T-cell (primary cell): ENCODE data around the gene MTA3. TPM values are rescaled to one million over a fixed set of nuclear protein-coding genes. Genes with fewer than 3 reads are reported as not detected.
"Not testable (repeated sequence)": the region's sequence is repeated elsewhere in the genome, so short reads cannot be mapped to it uniquely, and the experiment has no call there.

Source experiments
- ATAC-seq, 4 experiments: fragments of 200-7000 bp in 3 of 4; fragments of 150-1000 bp in 1 of 4; cut with Tn5 transposase; replicated peaks in 1 of 4; 1 replicate in 3 of 4; 2 replicates in 1 of 4; pipeline ENCODE4 v1.10.0; 2021; ENCODE audit warnings: moderate library complexity in 3 of 4, mild to moderate bottlenecking in 2 of 4, moderate number of reproducible peaks in 1 of 4
- CTCF ChIA-PET, 2 donors: fragments of 300-600 bp; sonication (Branson Sonifier 250); formaldehyde crosslinking; loops; one replicate each; lab custom pipeline; 2022; ENCODE audit warnings: antibody characterized with exemption in 2 of 2; lab: Charles Lee
- POLR2A ChIA-PET, 2 donors: fragments of 300-600 bp; sonication (Branson Sonifier 250); formaldehyde crosslinking; loops; one replicate each; lab custom pipeline; 2022; ENCODE audit warnings: antibody characterized with exemption in 2 of 2; lab: Charles Lee
- DNase-seq, 35 experiments: peaks; one replicate each; pipeline versions ENCODE4 v3.0.0 to v3.0.0-alpha.2; 2013 to 2023
- H3K27ac ChIP-seq: one replicate; pipeline ENCODE4 v1.5.1; 2013; ENCODE audit warnings: low read length
- H3K27me3 ChIP-seq, 2 experiments: replicated peaks in 1 of 2; 1 replicate in 1 of 2; 2 replicates in 1 of 2; pipeline versions ENCODE4 v1.6.1 to v1.7.0; 2013; ENCODE audit warnings: low read length in 1 of 2, mixed read lengths in 1 of 2; ENCODE audit not compliant: control insufficient read depth in 2 of 2, insufficient read depth in 2 of 2; ENCODE audit errors: extremely low read depth in 1 of 2
- H3K36me3 ChIP-seq, 2 donors: 1 replicate in 1 of 2; 2 replicates in 1 of 2; pipeline versions ENCODE4 v1.6.1 to v1.7.0; 2013; ENCODE audit warnings: low read length in 1 of 2; ENCODE audit not compliant: control insufficient read depth in 2 of 2, insufficient read depth in 1 of 2; ENCODE audit errors: extremely low read depth in 1 of 2
- H3K4me1 ChIP-seq, 2 experiments: 1 replicate in 1 of 2; 2 replicates in 1 of 2; pipeline versions ENCODE4 v1.6.1 to v1.7.0; 2013; ENCODE audit warnings: low read length in 2 of 2, mixed read lengths in 1 of 2; ENCODE audit not compliant: insufficient read depth in 2 of 2, control insufficient read depth in 1 of 2; ENCODE audit errors: extremely low read depth in 1 of 2
- H3K4me3 ChIP-seq, 2 donors: 1 replicate in 1 of 2; 2 replicates in 1 of 2; pipeline versions ENCODE4 v1.5.1 to v1.7.0; 2013; ENCODE audit warnings: mild to moderate bottlenecking in 2 of 2, low read length in 1 of 2, moderate library complexity in 1 of 2; ENCODE audit not compliant: control insufficient read depth in 1 of 2; ENCODE audit errors: extremely low read depth in 1 of 2
- H3K9me3 ChIP-seq: 2 replicates; pipeline ENCODE4 v1.7.0; 2013
- H3K27ac Mint-ChIP-seq, 2 donors: one replicate each; pipeline ENCODE4 v1.8.0; 2020 to 2021; ENCODE audit warnings: mild to moderate bottlenecking in 2 of 2, mixed read lengths in 2 of 2
- H3K27me3 Mint-ChIP-seq, 2 donors: one replicate each; pipeline ENCODE4 v1.8.0; 2021 to 2022; ENCODE audit warnings: mixed read lengths in 2 of 2
- H3K36me3 Mint-ChIP-seq: one replicate; pipeline ENCODE4 v1.8.0; 2021; ENCODE audit warnings: mixed read lengths
- H3K4me1 Mint-ChIP-seq, 3 donors: one replicate each; pipeline ENCODE4 v1.8.0; 2020 to 2022; ENCODE audit warnings: mixed read lengths in 3 of 3, mild to moderate bottlenecking in 1 of 3
- H3K4me3 Mint-ChIP-seq, 3 donors: one replicate each; pipeline ENCODE4 v1.8.0; 2020 to 2022; ENCODE audit warnings: mild to moderate bottlenecking in 3 of 3, mixed read lengths in 3 of 3, moderate library complexity in 3 of 3
- H3K9me3 Mint-ChIP-seq, 3 donors: one replicate each; pipeline ENCODE4 v1.8.0; 2020 to 2022; ENCODE audit warnings: mixed read lengths in 3 of 3
- WGBS: methylation state at CpG from one replicate; pipeline ENCODE4 v1.1.5; 2013; ENCODE audit warnings: missing lambda C conversion rate; ENCODE audit not compliant: insufficient coverage; 5-methylcytosine and 5-hydroxymethylcytosine counted together
- total RNA-seq, 35 experiments: library from RNA in 6 of 35; stranded (reverse) in 6 of 35; fragments of 120-200 nt in 1 of 35; gene quantifications; one replicate each; pipeline versions ENCODE4 v1.2.1 to v1.2.4 and lab custom pipeline; 2013 to 2026

The MTA3 gene
- total RNA-seq, 5 donors from 2014 or later (not counting 1 experiment from before 2014, with no cell fraction given): 20.9 to 42.4 (median 24.6) TPM

DNA sequence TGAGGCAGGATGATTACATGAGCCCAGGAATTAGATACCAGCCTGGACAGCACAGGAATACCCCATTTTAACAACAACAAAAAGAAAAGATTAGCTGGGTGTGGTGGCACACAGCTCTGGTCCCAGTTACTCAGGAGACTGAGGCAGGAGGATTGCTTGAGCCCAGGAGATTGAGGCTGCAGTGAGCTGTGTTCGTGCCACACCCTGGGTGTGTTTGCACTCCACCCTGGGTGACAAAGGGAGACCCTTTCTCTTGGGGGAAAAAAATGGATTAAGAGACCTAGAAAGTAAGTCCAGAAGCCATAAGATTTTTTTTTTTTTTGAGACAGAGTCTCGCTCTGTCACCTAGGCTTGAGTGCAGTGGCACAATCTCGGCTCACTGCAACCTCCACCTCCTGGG lies 16.2 kb downstream of the MTA3 start:
- H3K9me3 ChIP-seq, H3K4me3 ChIP-seq, H3K27ac ChIP-seq, H3K4me1 ChIP-seq, ATAC-seq, H3K27ac Mint-ChIP-seq, CTCF ChIA-PET, DNase-seq, H3K27me3 ChIP-seq, H3K4me3 Mint-ChIP-seq, H3K9me3 Mint-ChIP-seq, H3K27me3 Mint-ChIP-seq: not testable (repeated sequence)
- peaks cover 4 to 10% of the 10 kb centered on the region in 2 donors for H3K36me3 ChIP-seq
- WGBS: 100% methylated on average over 1 of the region's 3 CpGs
- Mint-ChIP-seq H3K36me3 (peaks cover 28% of the 10 kb centered on the region), H3K4me1 (peaks cover 8 to 15% (median 12%) of the 10 kb centered on the region in 3 donors)
- POLR2A ChIA-PET: interaction anchor here in 1 of 2 donors (0.7 kb wide), 1 partner anchor 84 kb away, joined by 5 read pairs; no protein-coding TSS in a partner anchor

DNA sequence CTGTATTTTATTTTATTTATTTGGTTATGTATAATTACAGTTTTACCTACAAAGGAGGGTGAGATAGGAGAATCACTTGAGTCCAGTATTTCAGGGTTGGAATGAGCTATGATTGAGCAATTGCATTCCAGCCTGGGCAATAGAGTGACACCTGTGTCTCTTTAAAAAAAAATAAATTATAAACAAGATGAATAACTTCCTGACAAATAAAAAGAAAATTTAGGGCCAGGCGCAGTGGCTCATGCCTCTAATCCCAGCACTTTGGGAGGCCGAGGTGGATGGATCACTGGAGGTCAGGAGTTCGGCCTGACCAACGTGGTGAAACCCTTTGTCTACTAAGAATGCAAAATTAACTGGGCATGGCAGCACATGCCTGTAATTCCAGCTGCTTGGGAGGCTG lies 17.3 kb downstream of the MTA3 start:
- H3K36me3 ChIP-seq: peaks cover 0 to 5% of the 10 kb centered on the region in 2 donors
- peaks cover 28% of the 10 kb centered on the region for H3K36me3 Mint-ChIP-seq
- no peak overlapping the region for H3K4me3 Mint-ChIP-seq
- H3K9me3 Mint-ChIP-seq: no peaks in the 10 kb centered on the region
- no peak overlapping the region for H3K4me3 ChIP-seq
- peaks cover 13 to 20% (median 18%) of the 10 kb centered on the region in 3 donors for H3K4me1 Mint-ChIP-seq
- H3K27me3 ChIP-seq: no peaks in the 10 kb centered on the region
- no peak for ATAC-seq
- WGBS: 70% methylated on average over 4 of the region's 4 CpGs
- H3K27ac ChIP-seq: no peak overlapping the region
- ChIA-PET POLR2A (no interaction called here), CTCF (interaction anchor here in 1 of 2 donors (0.7 kb wide), 1 partner anchor 159 kb away, joined by 5 read pairs; no protein-coding TSS in a partner anchor)
- no peak overlapping the region for H3K27ac Mint-ChIP-seq
- no peaks in the 10 kb centered on the region for H3K4me1 ChIP-seq
- no peaks in the 10 kb centered on the region for H3K27me3 Mint-ChIP-seq
- no peak for DNase-seq
- no peaks in the 10 kb centered on the region for H3K9me3 ChIP-seq

DNA sequence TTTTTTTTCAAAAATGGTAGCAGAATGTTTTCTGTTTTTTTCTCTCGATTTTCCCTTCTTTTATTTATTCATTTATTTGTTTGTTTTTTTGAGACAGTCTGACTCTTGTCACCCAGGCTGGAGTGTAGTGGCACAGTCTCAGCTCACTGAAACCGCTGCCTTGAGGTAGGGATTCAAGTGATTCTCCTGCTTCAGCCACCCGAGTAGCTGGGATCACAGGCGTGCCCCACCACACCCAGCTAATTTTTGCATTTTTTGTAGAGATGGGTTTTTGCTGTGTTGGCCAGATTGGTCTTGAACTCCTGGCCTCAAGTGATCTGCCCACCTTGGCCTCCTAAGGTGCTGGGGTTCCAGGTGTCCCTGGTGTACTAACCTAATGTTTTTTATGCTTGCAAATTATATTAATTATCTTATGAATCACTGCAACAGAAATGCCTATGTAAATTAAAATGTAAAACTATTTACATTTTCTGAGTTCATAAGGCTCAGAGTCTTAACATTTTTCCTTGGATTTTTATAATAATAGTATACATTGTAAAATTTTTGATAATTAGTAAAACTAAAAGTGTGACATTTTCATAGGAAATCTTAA lies 19.2 kb downstream of the MTA3 start:
- ChIA-PET POLR2A (no interaction called here), CTCF (interaction anchor here in 1 of 2 donors (0.5 kb wide), 1 partner anchor 28 kb away, joined by 5 read pairs; no protein-coding TSS in a partner anchor)
- H3K9me3 ChIP-seq: no peaks in the 10 kb centered on the region
- Mint-ChIP-seq H3K27me3 (no peaks in the 10 kb centered on the region), H3K4me3 (no peak overlapping the region), H3K36me3 (peaks cover 24% of the 10 kb centered on the region), H3K27ac (no peak overlapping the region), H3K4me1 (peaks cover 11 to 20% (median 17%) of the 10 kb centered on the region in 3 donors), H3K9me3 (no peaks in the 10 kb centered on the region)
- ATAC-seq (no peak), DNase-seq (no peak)
- H3K4me1 ChIP-seq: no peaks in the 10 kb centered on the region
- H3K27me3 ChIP-seq: no peaks in the 10 kb centered on the region
- H3K36me3 ChIP-seq: peaks cover 0 to 3% of the 10 kb centered on the region in 2 donors
- no peak overlapping the region for H3K27ac ChIP-seq
- no peak overlapping the region for H3K4me3 ChIP-seq
- WGBS: 100% methylated on average over 1 of the region's 4 CpGs

DNA sequence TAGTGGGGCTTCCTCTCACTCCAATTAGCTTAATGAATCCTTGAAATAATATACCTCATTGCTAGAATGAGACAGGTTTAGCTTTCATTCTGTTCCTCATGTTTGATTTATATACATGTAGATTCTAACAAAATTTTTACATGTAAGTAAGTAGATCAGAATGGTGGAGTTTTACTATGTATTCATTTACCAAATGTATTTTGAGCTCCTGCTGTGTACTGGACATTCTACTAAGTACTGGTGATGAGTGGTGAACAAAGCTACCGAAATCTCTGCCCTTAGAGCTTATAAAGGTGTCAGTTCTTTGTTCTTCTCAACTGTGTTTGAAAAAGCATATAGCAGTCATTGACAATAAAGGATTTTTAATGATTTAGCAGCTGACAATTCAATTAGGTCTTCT lies 19.7 kb downstream of the MTA3 start:
- no peak overlapping the region for H3K4me3 Mint-ChIP-seq
- peaks cover 0 to 3% of the 10 kb centered on the region in 2 donors for H3K36me3 ChIP-seq
- H3K4me1 ChIP-seq: no peaks in the 10 kb centered on the region
- H3K9me3 ChIP-seq: no peaks in the 10 kb centered on the region
- H3K27me3 Mint-ChIP-seq: no peaks in the 10 kb centered on the region
- no peak overlapping the region for H3K27ac ChIP-seq
- no peak overlapping the region for H3K27ac Mint-ChIP-seq
- no peaks in the 10 kb centered on the region for H3K27me3 ChIP-seq
- no peak overlapping the region for H3K4me3 ChIP-seq
- no peaks in the 10 kb centered on the region for H3K9me3 Mint-ChIP-seq
- H3K4me1 Mint-ChIP-seq: peaks cover 10 to 18% (median 17%) of the 10 kb centered on the region in 3 donors
- WGBS: no CpG with 5 or more reads among the region's 1 CpG
- ChIA-PET CTCF (interaction anchor here in 1 of 2 donors (0.5 kb wide), 2 partner anchors 29 to 85 kb away, joined by 3 to 5 read pairs; no protein-coding TSS in a partner anchor), POLR2A (interaction anchor here in 1 of 2 donors (0.6 kb wide), 1 partner anchor 1822 kb away, joined by 4 read pairs; no protein-coding TSS in a partner anchor)
- no peak for DNase-seq
- ATAC-seq: no peak
- H3K36me3 Mint-ChIP-seq: peaks cover 19% of the 10 kb centered on the region

DNA sequence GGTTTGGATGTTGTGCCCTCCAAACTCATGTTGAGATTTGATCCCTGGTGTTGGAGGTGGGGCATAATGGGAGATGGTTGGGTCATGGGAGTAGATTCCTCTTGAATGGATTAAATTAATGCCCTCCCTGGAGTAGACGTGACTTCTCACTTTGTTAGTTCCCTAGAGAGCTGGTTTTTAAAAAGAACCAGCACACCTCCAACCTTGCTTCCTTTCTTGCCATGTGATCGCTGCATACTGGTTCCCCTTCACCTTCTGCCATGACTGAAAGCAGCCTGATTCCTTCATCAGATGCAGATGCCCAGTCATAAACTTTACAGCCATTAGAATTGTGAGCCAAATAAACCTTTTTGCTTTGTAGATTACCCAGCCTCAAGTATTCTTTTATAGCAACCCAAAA lies 21.7 kb downstream of the MTA3 start:
- H3K4me3 ChIP-seq: no peak overlapping the region
- Mint-ChIP-seq H3K9me3 (no peaks in the 10 kb centered on the region), H3K4me1 (peaks cover 10 to 18% (median 17%) of the 10 kb centered on the region in 3 donors), H3K27me3 (no peaks in the 10 kb centered on the region), H3K27ac (peak overlapping the region in 1 of 2 donors; percentile 5), H3K36me3 (peaks cover 23% of the 10 kb centered on the region), H3K4me3 (no peak overlapping the region)
- no peaks in the 10 kb centered on the region for H3K4me1 ChIP-seq
- H3K27ac ChIP-seq: no peak overlapping the region
- POLR2A ChIA-PET: no interaction called here
- H3K36me3 ChIP-seq: peaks cover 0 to 3% of the 10 kb centered on the region in 2 donors
- no peak for DNase-seq
- H3K9me3 ChIP-seq: no peaks in the 10 kb centered on the region
- no peaks in the 10 kb centered on the region for H3K27me3 ChIP-seq
- CTCF ChIA-PET: no interaction called here
- 100% methylated on average over 1 of the region's 2 CpGs for WGBS
- ATAC-seq: no peak

DNA sequence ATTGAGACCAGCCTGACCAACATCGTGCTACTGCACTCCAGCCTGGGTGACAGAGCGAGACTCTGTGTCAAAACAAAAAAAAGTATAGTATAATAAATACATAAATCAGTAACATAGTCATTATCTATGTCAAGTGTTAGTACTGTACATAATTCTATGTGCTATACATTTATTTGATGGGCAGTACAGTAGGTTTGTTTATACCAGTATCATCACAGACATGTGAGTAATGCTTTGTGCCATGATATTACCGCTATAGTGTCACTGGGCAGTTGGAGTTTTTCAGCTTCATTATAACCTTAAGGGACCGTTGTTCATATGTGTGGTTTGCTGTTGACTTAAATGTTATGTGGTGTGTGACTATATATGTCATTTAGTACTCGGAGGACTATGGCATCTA lies 24.9 kb downstream of the MTA3 start:
- Histone ChIP-seq H3K27ac (no peak overlapping the region), H3K36me3 (peaks cover 0 to 3% of the 10 kb centered on the region in 2 donors), H3K4me3 (no peak overlapping the region), H3K27me3 (no peaks in the 10 kb centered on the region), H3K4me1 (peaks cover 0 to under 1% of the 10 kb centered on the region in 2 experiments), H3K9me3 (no peaks in the 10 kb centered on the region)
- CTCF ChIA-PET: interaction anchor here in 1 of 2 donors (0.6 kb wide), 2 partner anchors 132 to 790 kb away, joined by 3 to 4 read pairs; no protein-coding TSS in a partner anchor
- Mint-ChIP-seq H3K27ac (no peak overlapping the region), H3K4me1 (peaks cover 10 to 20% (median 11%) of the 10 kb centered on the region in 3 donors), H3K4me3 (no peak overlapping the region), H3K36me3 (peaks cover 15% of the 10 kb centered on the region), H3K27me3 (no peaks in the 10 kb centered on the region), H3K9me3 (no peaks in the 10 kb centered on the region)
- no peak for DNase-seq
- POLR2A ChIA-PET: no interaction called here
- no peak for ATAC-seq
- no CpG with 5 or more reads among the region's 5 CpGs for WGBS
